Activated CD8-positive, alpha-beta T cell treated with anti-CD3 and anti-CD28 coated beads for 36 hours (primary cell): ENCODE results near the gene ZNF236. TPM values are rescaled to one million over a fixed set of nuclear protein-coding genes. Genes with fewer than 3 reads are reported as not detected.

Experiments
- ATAC-seq: fragments of 200-7000 bp; cut with Tn5 transposase; one replicate; pipeline ENCODE4 v1.10.0; 2021; ENCODE audit warnings: mild to moderate bottlenecking, moderate library complexity
- CTCF ChIA-PET: fragments of 350-600 bp; sonication (Branson Sonifier 250); formaldehyde crosslinking; loops from one replicate; lab custom pipeline; 2021; ENCODE audit warnings: antibody characterized with exemption; lab: Charles Lee
- POLR2A ChIA-PET: fragments of 350-600 bp; sonication (Branson Sonifier 250); formaldehyde crosslinking; loops from one replicate; lab custom pipeline; 2021; ENCODE audit warnings: antibody characterized with exemption; lab: Charles Lee
- DNase-seq: peaks from one replicate; pipeline ENCODE4 v3.0.0-alpha.2; 2020
- H3K27ac Mint-ChIP-seq: one replicate; pipeline ENCODE4 v1.8.0; 2021; ENCODE audit warnings: mild to moderate bottlenecking, mixed read lengths
- H3K27me3 Mint-ChIP-seq: one replicate; pipeline ENCODE4 v1.8.0; 2021; ENCODE audit warnings: mixed read lengths
- H3K36me3 Mint-ChIP-seq: one replicate; pipeline ENCODE4 v1.8.0; 2021; ENCODE audit warnings: low read depth, mixed read lengths
- H3K4me1 Mint-ChIP-seq: one replicate; pipeline ENCODE4 v1.8.0; 2021; ENCODE audit warnings: low read depth, mixed read lengths
- H3K4me3 Mint-ChIP-seq: one replicate; pipeline ENCODE4 v1.8.0; 2021; ENCODE audit warnings: mild to moderate bottlenecking, moderate library complexity, mixed read lengths
- H3K9me3 Mint-ChIP-seq: one replicate; pipeline ENCODE4 v1.8.0; 2021; ENCODE audit warnings: mixed read lengths
- intact Hi-C: fragments of 100-400 bp; cut with micrococcal nuclease; formaldehyde crosslinking; loops from one replicate; pipeline ENCODE4 v1.10.0; 2022
- total RNA-seq, 2 experiments: library from RNA; stranded (reverse); gene quantifications; one replicate each; pipeline ENCODE4 v1.2.3, GENCODE V29; 2021
- TF ChIP-seq, protein P1 (sequence below): fragments of 200-600 bp; IDR thresholded peaks from one replicate; pipeline ENCODE4 v1.8.0; 2022; ENCODE audit warnings: antibody characterized with exemption, mild to moderate bottlenecking

Gene ZNF236
- total RNA-seq, 2 experiments from 2014 or later: 12.7 to 15.2 TPM

GRCh38 chr18:76857476-76857875 lies 35.1 kb downstream of the ZNF236 start:
- H3K27ac Mint-ChIP-seq: no peak overlapping the region
- H3K36me3 Mint-ChIP-seq: peaks cover 29% of the 10 kb centered on the region
- intact Hi-C loops: no loop called here
- ChIA-PET CTCF (no interaction called here), POLR2A (no interaction called here)
- DNase-seq (no peak), ATAC-seq (no peak)
- TF ChIP-seq, protein P1, sequence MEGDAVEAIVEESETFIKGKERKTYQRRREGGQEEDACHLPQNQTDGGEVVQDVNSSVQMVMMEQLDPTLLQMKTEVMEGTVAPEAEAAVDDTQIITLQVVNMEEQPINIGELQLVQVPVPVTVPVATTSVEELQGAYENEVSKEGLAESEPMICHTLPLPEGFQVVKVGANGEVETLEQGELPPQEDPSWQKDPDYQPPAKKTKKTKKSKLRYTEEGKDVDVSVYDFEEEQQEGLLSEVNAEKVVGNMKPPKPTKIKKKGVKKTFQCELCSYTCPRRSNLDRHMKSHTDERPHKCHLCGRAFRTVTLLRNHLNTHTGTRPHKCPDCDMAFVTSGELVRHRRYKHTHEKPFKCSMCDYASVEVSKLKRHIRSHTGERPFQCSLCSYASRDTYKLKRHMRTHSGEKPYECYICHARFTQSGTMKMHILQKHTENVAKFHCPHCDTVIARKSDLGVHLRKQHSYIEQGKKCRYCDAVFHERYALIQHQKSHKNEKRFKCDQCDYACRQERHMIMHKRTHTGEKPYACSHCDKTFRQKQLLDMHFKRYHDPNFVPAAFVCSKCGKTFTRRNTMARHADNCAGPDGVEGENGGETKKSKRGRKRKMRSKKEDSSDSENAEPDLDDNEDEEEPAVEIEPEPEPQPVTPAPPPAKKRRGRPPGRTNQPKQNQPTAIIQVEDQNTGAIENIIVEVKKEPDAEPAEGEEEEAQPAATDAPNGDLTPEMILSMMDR: no peak
- H3K9me3 Mint-ChIP-seq: no peaks in the 10 kb centered on the region
- no peak overlapping the region for H3K4me3 Mint-ChIP-seq
- H3K27me3 Mint-ChIP-seq: no peaks in the 10 kb centered on the region
- H3K4me1 Mint-ChIP-seq: peaks cover 30% of the 10 kb centered on the region

- no peaks in the 10 kb centered on the region for H3K27me3 Mint-ChIP-seq
- peak; percentile 69 for DNase-seq
- TF ChIP-seq, protein P1: no peak
- peaks cover 36% of the 10 kb centered on the region for H3K36me3 Mint-ChIP-seq
- H3K27ac Mint-ChIP-seq: peak overlapping the region; percentile 81
- H3K4me3 Mint-ChIP-seq: no peak overlapping the region
- intact Hi-C loops: no loop called here
- ATAC-seq: peak; percentile 97
- CTCF ChIA-PET: interaction anchor here (0.7 to 3.1 kb wide), 8 partner anchors 9 to 140 kb away, joined by 3 to 31 read pairs (median 4); no protein-coding TSS in a partner anchor
- peaks cover 30% of the 10 kb centered on the region for H3K4me1 Mint-ChIP-seq
- no peaks in the 10 kb centered on the region for H3K9me3 Mint-ChIP-seq
- POLR2A ChIA-PET: interaction anchor here (1.0 to 2.4 kb wide), 5 partner anchors 11 to 66 kb away, joined by 3 to 6 read pairs (median 3); no protein-coding TSS in a partner anchor
These were observed 37.4 kb downstream of the ZNF236 start for GRCh38 chr18:76859474-76860339.

GRCh38 chr18:76860411-76860810 lies 38.1 kb downstream of the ZNF236 start:
- Mint-ChIP-seq H3K36me3 (peaks cover 39% of the 10 kb centered on the region), H3K27me3 (no peaks in the 10 kb centered on the region), H3K27ac (peak overlapping the region; percentile 36), H3K4me1 (peaks cover 30% of the 10 kb centered on the region), H3K9me3 (no peaks in the 10 kb centered on the region), H3K4me3 (no peak overlapping the region)
- no peak for DNase-seq
- no peak for ATAC-seq
- ChIA-PET CTCF (interaction anchor here (0.7 to 3.1 kb wide), 7 partner anchors 8 to 140 kb away, joined by 3 to 31 read pairs (median 3); no protein-coding TSS in a partner anchor), POLR2A (interaction anchor here (1.2 to 2.4 kb wide), 3 partner anchors 12 to 46 kb away, joined by 3 to 6 read pairs (median 3); no protein-coding TSS in a partner anchor)
- intact Hi-C loops: no loop called here
- TF ChIP-seq, protein P1: no peak

- intact Hi-C loops: no loop called here
- no peak overlapping the region for H3K4me3 Mint-ChIP-seq
- POLR2A ChIA-PET: no interaction called here
- H3K9me3 Mint-ChIP-seq: no peaks in the 10 kb centered on the region
- no peak for DNase-seq
- H3K27me3 Mint-ChIP-seq: no peaks in the 10 kb centered on the region
- no peak overlapping the region for H3K27ac Mint-ChIP-seq
- H3K36me3 Mint-ChIP-seq: peaks cover 41% of the 10 kb centered on the region
- ATAC-seq: no peak
- H3K4me1 Mint-ChIP-seq: no peaks in the 10 kb centered on the region
- CTCF ChIA-PET: interaction anchor here (1.2 kb wide), 1 partner anchor 63 kb away, joined by 4 read pairs; no protein-coding TSS in a partner anchor
- TF ChIP-seq, protein P1: no peak
These were observed 44.3 kb downstream of the ZNF236 start for GRCh38 chr18:76866666-76867065.

- no peak overlapping the region for H3K4me3 Mint-ChIP-seq
- H3K36me3 Mint-ChIP-seq: peaks cover 28% of the 10 kb centered on the region
- POLR2A ChIA-PET: interaction anchor here (0.5 kb wide), 1 partner anchor 21 kb away, joined by 3 read pairs; no protein-coding TSS in a partner anchor
- H3K4me1 Mint-ChIP-seq: peaks cover 13% of the 10 kb centered on the region
- H3K9me3 Mint-ChIP-seq: no peaks in the 10 kb centered on the region
- ATAC-seq: no peak
- TF ChIP-seq, protein P1: no peak
- intact Hi-C loops: no loop called here
- CTCF ChIA-PET: interaction anchor here (1.3 to 1.9 kb wide), 2 partner anchors 14 to 71 kb away, joined by 3 to 10 read pairs; no protein-coding TSS in a partner anchor
- DNase-seq: no peak
- H3K27ac Mint-ChIP-seq: no peak overlapping the region
- no peaks in the 10 kb centered on the region for H3K27me3 Mint-ChIP-seq
These were observed 51.0 kb downstream of the ZNF236 start for GRCh38 chr18:76873311-76873710.
